CD4-positive, alpha-beta memory T cell (primary cell): ENCODE results near the gene ALDOB. TPM values are rescaled to one million over a fixed set of nuclear protein-coding genes. Genes with fewer than 3 reads are reported as not detected.

Experiments
- CTCF ChIA-PET: fragments of 350-600 bp; sonication (Branson Sonifier 250); formaldehyde crosslinking; loops from one replicate; lab custom pipeline; 2021; ENCODE audit warnings: inconsistent platforms; ENCODE audit not compliant: partially characterized antibody; lab: Charles Lee
- POLR2A ChIA-PET: fragments of 350-600 bp; sonication (Branson Sonifier 250); formaldehyde crosslinking; loops from one replicate; lab custom pipeline; 2021; ENCODE audit not compliant: partially characterized antibody; lab: Charles Lee
- DNase-seq, 5 donors: peaks; one replicate each; pipeline versions ENCODE4 v3.0.0 to v3.0.0-alpha.2; 2020 to 2022; ENCODE audit warnings: mixed read lengths in 1 of 5
- H3K27ac ChIP-seq: one replicate; pipeline ENCODE4 v1.7.0; 2013; ENCODE audit warnings: low read depth, low read length
- H3K27me3 ChIP-seq: 2 replicates; pipeline ENCODE4 v1.7.0; 2013; ENCODE audit warnings: mild to moderate bottlenecking, low read length, moderate library complexity; ENCODE audit not compliant: insufficient read depth
- H3K36me3 ChIP-seq: 2 replicates; pipeline ENCODE4 v1.7.0; 2013; ENCODE audit warnings: mild to moderate bottlenecking, low read length, moderate library complexity; ENCODE audit not compliant: insufficient read depth
- H3K4me1 ChIP-seq: 2 replicates; pipeline ENCODE4 v1.7.0; 2013; ENCODE audit warnings: mild to moderate bottlenecking, low read length, moderate library complexity; ENCODE audit not compliant: insufficient read depth
- H3K4me3 ChIP-seq, 2 donors: one replicate each; pipeline ENCODE4 v1.7.0; 2013; ENCODE audit warnings: low read length in 2 of 2, mild to moderate bottlenecking in 1 of 2
- H3K9me3 ChIP-seq, 2 donors: one replicate each; pipeline ENCODE4 v1.7.0; 2013; ENCODE audit warnings: low read length in 2 of 2, control low read depth in 1 of 2; ENCODE audit not compliant: control insufficient read depth in 1 of 2
- H3K27ac Mint-ChIP-seq, 7 donors: one replicate each; pipeline ENCODE4 v1.8.0; 2020 to 2021; ENCODE audit warnings: mixed read lengths in 7 of 7, mild to moderate bottlenecking in 6 of 7, inconsistent platforms in 3 of 7, moderate library complexity in 3 of 7
- H3K27me3 Mint-ChIP-seq, 2 donors: one replicate each; pipeline ENCODE4 v1.8.0; 2020 to 2021; ENCODE audit warnings: mixed read lengths in 2 of 2
- H3K36me3 Mint-ChIP-seq, 2 donors: one replicate each; pipeline ENCODE4 v1.8.0; 2020 to 2021; ENCODE audit warnings: mixed read lengths in 2 of 2, inconsistent platforms in 1 of 2, mild to moderate bottlenecking in 1 of 2
- H3K4me1 Mint-ChIP-seq, 4 donors: one replicate each; pipeline ENCODE4 v1.8.0; 2020 to 2021; ENCODE audit warnings: mixed read lengths in 4 of 4, mild to moderate bottlenecking in 1 of 4
- H3K4me3 Mint-ChIP-seq, 8 donors: one replicate each; pipeline ENCODE4 v1.8.0; 2020 to 2021; ENCODE audit warnings: mixed read lengths in 8 of 8, mild to moderate bottlenecking in 7 of 8, moderate library complexity in 6 of 8, inconsistent platforms in 3 of 8
- H3K9me3 Mint-ChIP-seq, 8 donors: one replicate each; pipeline ENCODE4 v1.8.0; 2020 to 2021; ENCODE audit warnings: mixed read lengths in 8 of 8, mild to moderate bottlenecking in 5 of 8, inconsistent platforms in 3 of 8, moderate library complexity in 1 of 8
- intact Hi-C: fragments of 100-400 bp; cut with micrococcal nuclease; formaldehyde crosslinking; loops from one replicate; pipeline ENCODE4 v1.15.1; 2023
- polyA plus RNA-seq, 2 donors: library from polyadenylated mRNA; unstranded; fragments of 300-500 nt; fragmentation: Illumina TruSeq; gene quantifications; one replicate each; pipeline ENCODE4 v1.2.3, GENCODE V29; 2021
- total RNA-seq, 2 experiments: library from RNA; stranded (reverse); gene quantifications; one replicate each; pipeline ENCODE4 v1.2.3, GENCODE V29; 2021

The ALDOB gene
- total and polyA plus RNA-seq, 4 experiments from 2014 or later: not detected

DNA sequence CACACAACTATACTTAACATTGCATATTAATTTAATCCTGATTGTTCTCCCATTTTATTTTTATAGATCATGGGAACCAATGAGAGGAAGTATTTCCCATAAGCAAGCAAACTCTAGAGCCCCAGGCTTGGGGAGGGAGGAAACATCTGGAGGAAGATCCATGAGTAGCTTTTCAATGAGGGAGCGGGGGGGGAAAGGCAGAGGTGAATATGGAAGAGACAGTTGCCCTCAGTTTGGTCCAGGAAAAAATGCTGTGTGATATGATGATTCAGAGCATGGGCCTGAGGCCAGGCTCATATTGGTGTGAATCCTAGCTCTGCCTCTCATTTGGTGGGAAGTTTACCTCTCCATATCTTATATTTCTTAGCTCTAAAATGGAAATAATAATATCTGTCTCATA is 42.2 kb upstream of the ALDOB start:
- peaks cover 21 to 35% of the 10 kb centered on the region in 2 donors for H3K27me3 Mint-ChIP-seq
- Histone ChIP-seq H3K9me3 (no peaks in the 10 kb centered on the region), H3K36me3 (no peaks in the 10 kb centered on the region), H3K27ac (no peak overlapping the region), H3K4me3 (no peak overlapping the region), H3K27me3 (no peaks in the 10 kb centered on the region), H3K4me1 (no peaks in the 10 kb centered on the region)
- no peaks in the 10 kb centered on the region for H3K4me1 Mint-ChIP-seq
- intact Hi-C loops: no loop called here
- H3K9me3 Mint-ChIP-seq: no peaks in the 10 kb centered on the region
- no peak for DNase-seq
- H3K4me3 Mint-ChIP-seq: no peak overlapping the region
- ChIA-PET POLR2A (no interaction called here), CTCF (no interaction called here)
- H3K36me3 Mint-ChIP-seq: no peaks in the 10 kb centered on the region
- no peak overlapping the region for H3K27ac Mint-ChIP-seq

DNA sequence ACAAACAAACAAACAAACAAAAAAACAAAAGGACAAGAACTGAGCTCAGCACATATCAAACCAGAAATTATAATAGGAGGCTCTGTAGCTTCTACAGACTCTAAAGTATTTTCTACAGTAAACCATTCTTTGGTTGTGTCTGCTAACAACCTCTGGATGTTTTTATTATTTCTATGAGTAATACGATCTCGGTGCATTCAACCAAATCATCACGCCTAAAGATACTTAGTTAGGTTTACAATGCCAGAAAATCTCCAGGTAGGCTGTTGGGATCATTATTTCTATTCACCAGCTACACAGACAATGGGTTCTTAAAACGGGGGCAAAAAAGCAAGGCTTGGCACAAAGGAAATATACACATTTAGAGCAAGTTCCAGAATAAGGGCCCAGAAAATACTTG is 41.6 kb upstream of the ALDOB start:
- H3K9me3 ChIP-seq: no peaks in the 10 kb centered on the region
- H3K4me3 ChIP-seq: no peak overlapping the region
- no peaks in the 10 kb centered on the region for H3K36me3 ChIP-seq
- no peak overlapping the region for H3K4me3 Mint-ChIP-seq
- no peaks in the 10 kb centered on the region for H3K4me1 ChIP-seq
- no peaks in the 10 kb centered on the region for H3K27me3 ChIP-seq
- no peak overlapping the region for H3K27ac Mint-ChIP-seq
- no peak for DNase-seq
- no peaks in the 10 kb centered on the region for H3K9me3 Mint-ChIP-seq
- peaks cover 18 to 35% of the 10 kb centered on the region in 2 donors for H3K27me3 Mint-ChIP-seq
- H3K36me3 Mint-ChIP-seq: no peaks in the 10 kb centered on the region
- intact Hi-C loops: no loop called here
- ChIA-PET CTCF (no interaction called here), POLR2A (no interaction called here)
- no peaks in the 10 kb centered on the region for H3K4me1 Mint-ChIP-seq
- no peak overlapping the region for H3K27ac ChIP-seq

DNA sequence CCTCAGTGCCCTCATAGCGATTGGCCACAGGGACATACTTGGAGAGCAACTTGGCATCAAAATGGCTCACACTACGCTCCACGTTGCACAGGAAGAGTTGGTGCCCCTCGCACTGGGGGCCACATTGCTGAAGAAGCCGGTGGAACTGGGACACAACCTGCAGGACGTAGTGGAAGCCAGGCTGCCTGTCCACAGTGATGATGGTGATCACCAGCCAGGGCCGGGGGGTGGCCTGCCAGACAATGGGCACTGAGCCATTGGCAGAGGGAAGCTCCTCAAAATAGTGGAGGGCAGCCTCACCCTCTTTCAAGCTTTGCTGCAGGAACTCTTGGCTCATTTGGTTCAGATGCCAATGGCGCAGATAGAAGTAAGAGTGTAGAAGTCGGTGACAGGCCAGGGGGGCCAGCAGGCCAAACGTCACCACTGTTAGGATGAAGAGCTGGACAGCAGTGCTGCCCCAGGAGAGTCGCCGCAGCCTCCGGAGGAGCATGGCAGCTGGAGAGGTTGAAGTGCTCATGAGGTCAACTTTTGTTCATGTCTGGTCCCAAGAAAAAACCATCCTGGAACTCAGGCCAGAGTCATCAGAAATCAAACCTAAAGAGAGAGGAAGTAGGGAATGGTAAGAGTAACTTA is 41.1 kb upstream of the ALDOB start:
- Mint-ChIP-seq H3K36me3 (no peaks in the 10 kb centered on the region), H3K9me3 (no peaks in the 10 kb centered on the region)

DNA sequence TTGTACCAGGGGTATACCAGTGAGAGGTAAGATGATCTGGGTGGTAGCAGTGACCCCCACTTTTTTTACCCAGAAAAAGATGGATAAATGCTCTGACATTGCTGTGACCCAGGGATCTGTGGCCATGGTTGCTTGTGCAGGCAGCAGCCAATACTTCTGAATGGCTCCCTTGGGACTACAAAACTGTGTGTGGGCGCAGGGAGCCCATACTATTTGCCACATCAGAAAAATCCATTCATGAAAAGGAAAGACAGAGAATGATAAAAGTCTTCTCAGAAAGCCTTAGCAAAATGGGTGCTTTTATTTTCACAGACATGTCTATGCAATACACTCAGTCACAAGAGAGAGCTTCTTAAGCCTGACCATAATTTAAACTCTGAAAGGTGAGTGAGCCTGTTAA is 37.3 kb upstream of the ALDOB start:
- ChIA-PET POLR2A (interaction anchor here (0.8 kb wide), 1 partner anchor 29 kb away, joined by 3 read pairs; no protein-coding TSS in a partner anchor), CTCF (no interaction called here)
- no peaks in the 10 kb centered on the region for H3K36me3 Mint-ChIP-seq
- no peak overlapping the region for H3K27ac Mint-ChIP-seq
- no peaks in the 10 kb centered on the region for H3K9me3 Mint-ChIP-seq
- no peaks in the 10 kb centered on the region for H3K27me3 ChIP-seq
- H3K4me3 Mint-ChIP-seq: no peak overlapping the region
- no peaks in the 10 kb centered on the region for H3K36me3 ChIP-seq
- no peak overlapping the region for H3K4me3 ChIP-seq
- H3K27me3 Mint-ChIP-seq: peaks cover 17 to 23% of the 10 kb centered on the region in 2 donors
- no peaks in the 10 kb centered on the region for H3K4me1 ChIP-seq
- intact Hi-C loops: no loop called here
- no peak overlapping the region for H3K27ac ChIP-seq
- DNase-seq: no peak
- no peaks in the 10 kb centered on the region for H3K4me1 Mint-ChIP-seq
- no peaks in the 10 kb centered on the region for H3K9me3 ChIP-seq

More for the DNA sequence above, 41.1 kb upstream of the ALDOB start:
- Histone ChIP-seq H3K36me3 (no peaks in the 10 kb centered on the region), H3K9me3 (no peaks in the 10 kb centered on the region), H3K27me3 (no peaks in the 10 kb centered on the region), H3K27ac (no peak overlapping the region), H3K4me1 (no peaks in the 10 kb centered on the region), H3K4me3 (no peak overlapping the region)
- CTCF ChIA-PET: no interaction called here
- peaks cover 22 to 35% of the 10 kb centered on the region in 2 donors for H3K27me3 Mint-ChIP-seq
- no peak overlapping the region for H3K4me3 Mint-ChIP-seq
- no peaks in the 10 kb centered on the region for H3K4me1 Mint-ChIP-seq
- no peak for DNase-seq
- POLR2A ChIA-PET: no interaction called here
- intact Hi-C loops: no loop called here
- H3K27ac Mint-ChIP-seq: no peak overlapping the region

DNA sequence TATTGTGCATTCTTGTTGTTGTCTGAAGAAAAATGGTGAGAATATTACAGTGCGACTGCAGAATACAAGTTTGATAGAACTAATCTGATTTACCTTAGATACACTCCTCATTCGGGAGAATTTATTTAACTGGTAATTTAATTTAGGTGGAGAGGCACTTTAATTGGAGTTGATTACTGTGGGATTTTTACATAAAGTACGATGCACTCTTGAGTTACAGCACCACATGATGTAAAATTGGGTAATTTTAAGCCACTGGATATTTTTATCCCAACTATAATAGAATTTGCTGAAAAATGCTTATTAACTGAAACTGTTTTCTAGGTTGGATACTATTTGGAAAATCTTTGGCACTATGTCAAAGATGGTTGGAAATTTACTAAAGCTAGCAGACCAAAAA is 35.4 kb upstream of the ALDOB start:
- peaks cover 21 to 27% of the 10 kb centered on the region in 2 donors for H3K27me3 Mint-ChIP-seq
- Histone ChIP-seq H3K9me3 (no peaks in the 10 kb centered on the region), H3K4me1 (no peaks in the 10 kb centered on the region), H3K27me3 (no peaks in the 10 kb centered on the region), H3K27ac (no peak overlapping the region), H3K36me3 (no peaks in the 10 kb centered on the region), H3K4me3 (no peak overlapping the region)
- no peaks in the 10 kb centered on the region for H3K9me3 Mint-ChIP-seq
- POLR2A ChIA-PET: no interaction called here
- H3K27ac Mint-ChIP-seq: no peak overlapping the region
- no peaks in the 10 kb centered on the region for H3K36me3 Mint-ChIP-seq
- DNase-seq: no peak
- intact Hi-C loops: no loop called here
- no peaks in the 10 kb centered on the region for H3K4me1 Mint-ChIP-seq
- no peak overlapping the region for H3K4me3 Mint-ChIP-seq
- CTCF ChIA-PET: interaction anchor here (1.4 to 2.4 kb wide), 2 partner anchors 11 to 37 kb away, joined by 3 to 7 read pairs; no protein-coding TSS in a partner anchor

DNA sequence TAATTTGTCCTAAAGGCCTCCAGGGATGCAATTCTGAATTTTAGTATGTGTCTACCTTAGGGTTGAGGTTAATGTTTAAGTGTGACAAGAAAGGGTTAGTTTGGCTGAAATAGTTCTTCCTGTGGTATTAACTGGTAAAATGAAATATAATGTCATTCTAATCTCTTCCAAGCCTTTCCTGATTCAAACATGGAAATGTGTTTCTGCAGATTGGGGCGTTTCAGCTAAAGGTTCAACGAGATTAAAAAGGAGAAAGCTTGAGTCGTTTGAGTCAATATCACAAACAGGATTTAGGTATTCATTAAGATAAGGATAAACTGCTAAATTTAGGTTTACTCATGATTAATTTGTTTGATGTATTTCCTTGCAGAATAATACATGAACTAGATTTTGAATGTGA is 34.4 kb upstream of the ALDOB start:
- no peaks in the 10 kb centered on the region for H3K4me1 ChIP-seq
- no peaks in the 10 kb centered on the region for H3K36me3 Mint-ChIP-seq
- H3K27me3 ChIP-seq: no peaks in the 10 kb centered on the region
- H3K9me3 ChIP-seq: no peaks in the 10 kb centered on the region
- ChIA-PET POLR2A (no interaction called here), CTCF (interaction anchor here (1.4 to 2.4 kb wide), 2 partner anchors 10 to 38 kb away, joined by 3 to 7 read pairs; no protein-coding TSS in a partner anchor)
- H3K4me3 ChIP-seq: no peak overlapping the region
- H3K27ac ChIP-seq: no peak overlapping the region
- no peak overlapping the region for H3K4me3 Mint-ChIP-seq
- H3K27me3 Mint-ChIP-seq: peaks cover 25 to 29% of the 10 kb centered on the region in 2 donors
- no peak for DNase-seq
- H3K27ac Mint-ChIP-seq: no peak overlapping the region
- intact Hi-C loops: no loop called here
- no peaks in the 10 kb centered on the region for H3K36me3 ChIP-seq
- no peaks in the 10 kb centered on the region for H3K9me3 Mint-ChIP-seq
- no peaks in the 10 kb centered on the region for H3K4me1 Mint-ChIP-seq

DNA sequence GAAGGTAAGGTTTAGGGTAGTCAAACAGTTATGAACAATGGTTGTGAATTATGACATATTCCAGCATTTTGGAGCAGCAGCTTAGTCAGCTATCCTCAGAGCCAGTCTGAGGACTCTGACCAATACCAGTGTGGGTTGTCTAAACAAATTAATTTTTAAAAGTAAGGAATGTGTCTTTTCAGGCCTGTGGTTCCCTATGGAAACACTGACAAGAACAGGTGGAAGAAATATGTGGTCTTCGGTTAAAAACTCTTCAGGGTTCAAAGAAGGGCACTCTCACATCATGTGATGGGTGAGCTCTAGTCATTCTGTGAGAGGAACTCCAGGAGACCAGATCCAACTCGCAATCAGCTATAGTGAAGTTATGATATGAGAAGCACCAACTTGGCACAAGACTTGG is 33.5 kb upstream of the ALDOB start:
- no peaks in the 10 kb centered on the region for H3K4me1 ChIP-seq
- H3K27ac Mint-ChIP-seq: no peak overlapping the region
- H3K9me3 ChIP-seq: no peaks in the 10 kb centered on the region
- no peak for DNase-seq
- ChIA-PET CTCF (interaction anchor here (1.4 to 2.6 kb wide), 2 partner anchors 10 to 60 kb away, joined by 4 to 16 read pairs; no protein-coding TSS in a partner anchor), POLR2A (no interaction called here)
- no peaks in the 10 kb centered on the region for H3K36me3 ChIP-seq
- no peak overlapping the region for H3K27ac ChIP-seq
- no peaks in the 10 kb centered on the region for H3K9me3 Mint-ChIP-seq
- no peak overlapping the region for H3K4me3 Mint-ChIP-seq
- H3K27me3 Mint-ChIP-seq: peaks cover 24 to 30% of the 10 kb centered on the region in 2 donors
- H3K36me3 Mint-ChIP-seq: no peaks in the 10 kb centered on the region
- H3K4me1 Mint-ChIP-seq: no peaks in the 10 kb centered on the region
- intact Hi-C loops: no loop called here
- no peak overlapping the region for H3K4me3 ChIP-seq
- H3K27me3 ChIP-seq: no peaks in the 10 kb centered on the region
